SK-N-SH treated with all-trans-retinoic acid at 6 μM for 48 hours (cell line): ENCODE data around the gene ACAP2.

Experiments used
- ATAC-seq: fragments of 200-7000 bp; cut with Tn5 transposase; 3 replicates; pipeline ENCODE4 v1.9.1; 2020; ENCODE audit warnings: mild to moderate bottlenecking, moderate library complexity
- ARNTL ChIP-seq: fragments of 450-650 bp; formaldehyde crosslinking; IDR thresholded peaks from 2 replicates; pipeline ENCODE4 v1.5.0; 2020; ENCODE audit warnings: low read depth, mild to moderate bottlenecking, moderate library complexity, borderline replicate concordance
- CREB5 ChIP-seq: fragments of 250-450 bp; sonication (Bioruptor Pico); IDR thresholded peaks from 2 replicates; pipeline ENCODE4 v1.5.1; 2020; ENCODE audit warnings: low read depth, mild to moderate bottlenecking, moderate library complexity
- CSDC2 ChIP-seq: fragments of 250-450 bp; sonication (Bioruptor Pico); IDR thresholded peaks from 2 replicates; pipeline ENCODE4 v1.5.0; 2020; ENCODE audit warnings: mild to moderate bottlenecking, moderate library complexity
- ESRRG ChIP-seq: fragments of 250-450 bp; sonication (Bioruptor Pico); IDR thresholded peaks from 2 replicates; pipeline ENCODE4 v1.6.1; 2021; ENCODE audit warnings: mild to moderate bottlenecking
- GLIS3 ChIP-seq: fragments of 250-450 bp; sonication (Bioruptor Pico); IDR thresholded peaks from 2 replicates; pipeline ENCODE4 v1.5.0; 2020; ENCODE audit warnings: mild to moderate bottlenecking, moderate library complexity
- ISL1 ChIP-seq: fragments of 250-450 bp; sonication (Bioruptor Pico); IDR thresholded peaks from 2 replicates; pipeline ENCODE4 v2.1.2; 2022; ENCODE audit warnings: mild to moderate bottlenecking, moderate library complexity
- OSR1 ChIP-seq: fragments of 250-450 bp; sonication (Bioruptor Pico); IDR thresholded peaks from 2 replicates; pipeline ENCODE4 v1.8.0; 2022; ENCODE audit warnings: moderate library complexity, mild to moderate bottlenecking, inconsistent platforms
- PATZ1 ChIP-seq: fragments of 250-450 bp; sonication (Bioruptor Pico); IDR thresholded peaks from 2 replicates; pipeline ENCODE4 v1.8.0; 2020; ENCODE audit warnings: mild to moderate bottlenecking, moderate library complexity, borderline replicate concordance
- PPARA ChIP-seq: fragments of 250-450 bp; sonication (Bioruptor Pico); IDR thresholded peaks from 2 replicates; pipeline ENCODE4 v1.5.0; 2020; ENCODE audit warnings: mild to moderate bottlenecking, borderline replicate concordance
- RARB ChIP-seq: fragments of 250-450 bp; sonication (Bioruptor Pico); IDR thresholded peaks from 2 replicates; pipeline ENCODE4 v1.8.0; 2021; ENCODE audit warnings: mild to moderate bottlenecking, moderate library complexity
- SNAI2 ChIP-seq: fragments of 250-450 bp; sonication (Bioruptor Pico); IDR thresholded peaks from 2 replicates; pipeline ENCODE4 v1.5.0; 2020; ENCODE audit warnings: mild to moderate bottlenecking, moderate library complexity
- TCF4 ChIP-seq: fragments of 250-450 bp; sonication (Bioruptor Pico); IDR thresholded peaks from 2 replicates; pipeline ENCODE4 v1.8.0; 2021; ENCODE audit warnings: mild to moderate bottlenecking, moderate library complexity, borderline replicate concordance
- TSHZ2 ChIP-seq: fragments of 250-450 bp; sonication (Bioruptor Pico); IDR thresholded peaks from 2 replicates; pipeline ENCODE4 v1.5.0; 2020; ENCODE audit warnings: mild to moderate bottlenecking, moderate library complexity
- ZC3H10 ChIP-seq: fragments of 250-450 bp; sonication (Bioruptor Pico); IDR thresholded peaks from 2 replicates; pipeline ENCODE4 v1.5.1; 2021; ENCODE audit warnings: mild to moderate bottlenecking, moderate library complexity
- ZFP30 ChIP-seq: fragments of 450-650 bp; formaldehyde crosslinking; IDR thresholded peaks from 2 replicates; pipeline ENCODE4 v1.5.0; 2022; ENCODE audit warnings: mild to moderate bottlenecking, moderate library complexity
- ZNF565 ChIP-seq: fragments of 450-650 bp; formaldehyde crosslinking; conservative IDR thresholded peaks from 2 replicates; pipeline ENCODE4 v1.5.0; 2020; ENCODE audit warnings: low read depth, mild to moderate bottlenecking, moderate library complexity
- ZNF70 ChIP-seq: fragments of 450-650 bp; formaldehyde crosslinking; IDR thresholded peaks from 2 replicates; pipeline ENCODE4 v1.5.0; 2020; ENCODE audit warnings: mild to moderate bottlenecking, moderate library complexity
- ZNF8 ChIP-seq: fragments of 450-650 bp; formaldehyde crosslinking; IDR thresholded peaks from 2 replicates; pipeline ENCODE4 v1.5.0; 2020; ENCODE audit warnings: mild to moderate bottlenecking, moderate library complexity
- TF ChIP-seq, protein P1 (sequence below): fragments of 250-450 bp; sonication (Bioruptor Pico); IDR thresholded peaks from 2 replicates; pipeline ENCODE4 v1.8.0; 2021; ENCODE audit warnings: low read depth, mild to moderate bottlenecking, moderate library complexity, borderline replicate concordance
- TF ChIP-seq, protein P2 (sequence below): fragments of 250-450 bp; sonication (Bioruptor Pico); IDR thresholded peaks from 2 replicates; pipeline ENCODE4 v1.5.1; 2021; ENCODE audit warnings: mild to moderate bottlenecking, moderate library complexity

ACAP2 gene

GRCh38 chr3:195445885-195446284 is 3.1 kb upstream of the ACAP2 start:
- ATAC-seq = no peak
- no peak for TF ChIP-seq RARB (CRISPR knock-in tag)
- TF ChIP-seq ESRRG = no peak
- TF ChIP-seq SNAI2 = no peak
- TF ChIP-seq, protein P1, sequence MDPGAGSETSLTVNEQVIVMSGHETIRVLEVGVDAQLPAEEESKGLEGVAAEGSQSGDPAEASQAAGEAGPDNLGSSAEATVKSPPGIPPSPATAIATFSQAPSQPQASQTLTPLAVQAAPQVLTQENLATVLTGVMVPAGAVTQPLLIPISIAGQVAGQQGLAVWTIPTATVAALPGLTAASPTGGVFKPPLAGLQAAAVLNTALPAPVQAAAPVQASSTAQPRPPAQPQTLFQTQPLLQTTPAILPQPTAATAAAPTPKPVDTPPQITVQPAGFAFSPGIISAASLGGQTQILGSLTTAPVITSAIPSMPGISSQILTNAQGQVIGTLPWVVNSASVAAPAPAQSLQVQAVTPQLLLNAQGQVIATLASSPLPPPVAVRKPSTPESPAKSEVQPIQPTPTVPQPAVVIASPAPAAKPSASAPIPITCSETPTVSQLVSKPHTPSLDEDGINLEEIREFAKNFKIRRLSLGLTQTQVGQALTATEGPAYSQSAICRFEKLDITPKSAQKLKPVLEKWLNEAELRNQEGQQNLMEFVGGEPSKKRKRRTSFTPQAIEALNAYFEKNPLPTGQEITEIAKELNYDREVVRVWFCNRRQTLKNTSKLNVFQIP = no peak
- TF ChIP-seq ISL1 (CRISPR knock-in tag) = no peak
- no peak for TF ChIP-seq PPARA (CRISPR knock-in tag)
- no peak for TF ChIP-seq ZC3H10 (CRISPR knock-in tag)
- no peak for TF ChIP-seq ZNF565
- TF ChIP-seq TSHZ2 (CRISPR knock-in tag) = no peak
- no peak for TF ChIP-seq ZNF70 (CRISPR knock-in tag)
- no peak for TF ChIP-seq CSDC2 (CRISPR knock-in tag)
- no peak for TF ChIP-seq OSR1 (CRISPR knock-in tag)
- TF ChIP-seq CREB5 (CRISPR knock-in tag) = no peak
- TF ChIP-seq TCF4 = no peak

- TF ChIP-seq ZFP30 (CRISPR knock-in tag) = no peak
- no peak for TF ChIP-seq PPARA (CRISPR knock-in tag)
- no peak for TF ChIP-seq TSHZ2 (CRISPR knock-in tag)
- TF ChIP-seq GLIS3 (CRISPR knock-in tag) = no peak
- TF ChIP-seq, protein P2, sequence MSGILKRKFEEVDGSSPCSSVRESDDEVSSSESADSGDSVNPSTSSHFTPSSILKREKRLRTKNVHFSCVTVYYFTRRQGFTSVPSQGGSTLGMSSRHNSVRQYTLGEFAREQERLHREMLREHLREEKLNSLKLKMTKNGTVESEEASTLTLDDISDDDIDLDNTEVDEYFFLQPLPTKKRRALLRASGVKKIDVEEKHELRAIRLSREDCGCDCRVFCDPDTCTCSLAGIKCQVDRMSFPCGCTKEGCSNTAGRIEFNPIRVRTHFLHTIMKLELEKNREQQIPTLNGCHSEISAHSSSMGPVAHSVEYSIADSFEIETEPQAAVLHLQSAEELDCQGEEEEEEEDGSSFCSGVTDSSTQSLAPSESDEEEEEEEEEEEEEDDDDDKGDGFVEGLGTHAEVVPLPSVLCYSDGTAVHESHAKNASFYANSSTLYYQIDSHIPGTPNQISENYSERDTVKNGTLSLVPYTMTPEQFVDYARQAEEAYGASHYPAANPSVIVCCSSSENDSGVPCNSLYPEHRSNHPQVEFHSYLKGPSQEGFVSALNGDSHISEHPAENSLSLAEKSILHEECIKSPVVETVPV (CRISPR knock-in tag) = no peak
- no peak for TF ChIP-seq CREB5 (CRISPR knock-in tag)
- TF ChIP-seq SNAI2 = no peak
- no peak for TF ChIP-seq ZNF8 (CRISPR knock-in tag)
- TF ChIP-seq ARNTL (CRISPR knock-in tag) = no peak
- no peak for TF ChIP-seq PATZ1 (CRISPR knock-in tag)
- TF ChIP-seq CSDC2 (CRISPR knock-in tag) = no peak
- TF ChIP-seq ZNF70 (CRISPR knock-in tag) = no peak
- ATAC-seq = no peak
Observed at GRCh38 chr3:195443391-195443989, 670 bp upstream of the ACAP2 start.
